GM13976 (cell line): ENCODE results near the gene FNDC11.

Experiments used
- DNase-seq: peaks from one replicate; pipeline ENCODE4 v3.0.0; 2012; ENCODE audit warnings: low spot score
- CTCF ChIP-seq: IDR thresholded peaks from 2 replicates; pipeline ENCODE4 v1.5.1; 2012; ENCODE audit warnings: borderline replicate concordance, mild to moderate bottlenecking; ENCODE audit not compliant: insufficient read depth; ENCODE audit errors: extremely low read depth, missing control alignments, control extremely low read depth
- in situ Hi-C: fragments of 300-500 bp; cut with MboI; formaldehyde crosslinking; loops from one replicate; pipeline ENCODE4 v1.12.0; 2022; ENCODE audit warnings: low sequenced_read_pairs, mixed read lengths, inconsistent platforms; ENCODE audit not compliant: unreplicated experiment

Gene FNDC11

DNA sequence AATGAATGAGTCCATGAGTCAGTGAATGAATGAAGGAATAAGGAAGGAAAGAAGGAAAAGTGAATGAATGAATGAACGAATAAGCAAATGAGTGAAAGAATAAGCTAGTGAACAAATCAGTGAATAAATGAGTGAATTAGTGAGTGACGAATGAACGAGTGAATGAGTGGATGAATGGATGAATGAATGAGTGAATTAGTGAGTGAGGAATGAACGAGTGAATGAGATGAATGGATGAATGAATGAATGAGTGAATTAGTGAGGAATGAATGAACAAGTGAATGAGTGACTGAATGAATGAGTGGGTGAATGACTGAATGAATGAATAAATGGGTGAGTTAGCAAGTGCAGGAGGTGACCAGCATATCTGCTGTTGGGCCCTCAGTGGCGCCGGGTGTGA lies 10.2 kb upstream of the FNDC11 start:
- DNase-seq: no peak
- no peak for TF ChIP-seq CTCF
- in situ Hi-C loops: loop anchor here (25.0 kb wide), 1 partner anchor 319 kb away; the partner anchor contains the start of genes ABHD16B and TPD52L2

DNA sequence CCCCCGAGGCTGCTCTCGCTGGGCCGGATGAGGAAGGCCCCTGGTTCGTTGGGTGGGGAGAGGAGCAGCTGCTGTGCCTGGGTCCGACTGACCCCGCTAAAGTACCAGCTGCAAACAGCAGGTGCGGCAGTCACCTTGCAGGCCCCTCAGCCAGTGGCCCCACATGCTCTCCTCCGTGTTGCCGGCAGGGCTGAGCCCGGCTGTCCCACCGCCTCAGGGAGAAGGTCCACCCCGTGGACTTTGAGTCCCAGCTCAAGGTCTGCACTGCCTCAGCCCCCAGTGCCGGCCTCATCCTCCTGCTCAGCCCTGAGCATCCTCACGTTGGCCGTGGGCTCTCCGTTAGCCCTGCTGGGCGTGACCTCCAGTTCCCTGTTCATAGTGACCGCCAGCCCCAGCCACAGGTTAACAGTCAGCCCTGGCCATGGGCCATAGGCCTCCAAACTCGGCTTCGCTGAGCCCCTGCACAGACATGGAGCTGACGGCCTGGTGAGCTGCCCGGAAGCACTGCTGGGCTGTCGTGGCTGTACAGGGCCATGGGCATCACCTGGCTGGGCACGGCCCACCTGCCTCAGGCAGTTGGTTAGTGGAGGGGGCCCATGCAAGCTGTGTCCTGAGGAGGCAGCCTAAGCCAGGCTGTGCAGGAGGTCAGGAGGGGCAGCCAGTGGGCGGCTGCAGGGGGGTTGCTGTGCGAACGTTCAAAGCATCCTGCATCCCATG lies 9.6 kb upstream of the FNDC11 start:
- no peak for DNase-seq
- TF ChIP-seq CTCF: no peak
- in situ Hi-C loops: loop anchor here (25.0 kb wide), 1 partner anchor 318 kb away; the partner anchor contains the start of genes ABHD16B and TPD52L2

DNA sequence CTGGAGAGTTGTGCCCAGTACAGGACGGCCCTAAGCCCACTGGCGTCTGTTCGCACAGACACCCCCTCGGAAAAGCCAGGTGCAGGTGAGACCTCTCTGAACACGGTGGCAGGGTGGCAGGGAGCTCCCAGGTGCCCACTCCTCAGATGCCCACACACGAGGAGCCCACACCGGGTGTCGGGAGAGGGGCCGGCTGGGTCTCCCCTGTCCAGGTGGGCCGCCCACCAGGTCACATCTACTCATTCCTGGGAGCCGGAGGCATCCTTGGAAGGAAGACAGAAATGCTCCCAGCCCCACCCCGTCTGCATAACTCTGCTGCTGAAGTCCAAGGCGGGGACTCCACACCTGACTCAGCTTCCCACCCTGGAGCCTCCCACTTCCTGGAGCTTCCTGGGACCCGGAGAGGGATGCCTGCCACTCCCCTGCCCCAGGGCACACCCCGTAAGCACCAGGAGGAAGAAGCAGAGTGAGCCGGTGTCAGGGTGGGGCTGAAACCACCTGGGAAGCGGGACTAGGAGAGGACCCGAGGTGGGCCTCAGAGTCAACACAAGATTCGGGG lies 8.9 kb upstream of the FNDC11 start:
- DNase-seq: no peak
- no peak for TF ChIP-seq CTCF
- in situ Hi-C loops: loop anchor here (25.0 kb wide), 1 partner anchor 317 kb away; the partner anchor contains the start of genes ABHD16B and TPD52L2

DNA sequence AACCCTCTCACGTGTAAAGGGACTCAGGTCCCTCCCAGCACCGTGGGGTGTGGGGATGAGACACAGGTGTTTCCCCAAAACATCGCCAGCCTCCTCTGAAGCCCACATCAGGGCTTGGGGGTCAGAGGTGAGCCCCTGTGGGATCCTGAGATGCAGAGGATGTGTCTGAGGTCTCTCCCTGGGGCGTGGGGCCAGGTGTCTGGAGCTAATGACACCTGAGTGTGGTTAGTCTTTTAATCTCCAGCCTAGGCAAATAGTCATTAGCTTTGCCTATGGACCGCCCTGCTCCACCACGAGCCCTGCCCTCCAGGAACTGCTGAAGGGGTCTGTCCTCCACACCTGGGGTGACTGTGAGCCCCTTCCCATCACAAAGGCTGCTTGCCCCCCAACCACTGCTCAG lies 8.1 kb upstream of the FNDC11 start:
- no peak for DNase-seq
- no peak for TF ChIP-seq CTCF
- in situ Hi-C loops: loop anchor here (25.0 kb wide), 1 partner anchor 316 kb away; the partner anchor contains the start of genes ABHD16B and TPD52L2

GRCh38 chr20:63546256-63546955 lies 7.6 kb upstream of the FNDC11 start:
- no peak for DNase-seq
- no peak for TF ChIP-seq CTCF
- in situ Hi-C loops: loop anchor here (25.0 kb wide), 1 partner anchor 316 kb away; the partner anchor contains the start of genes ABHD16B and TPD52L2

DNA sequence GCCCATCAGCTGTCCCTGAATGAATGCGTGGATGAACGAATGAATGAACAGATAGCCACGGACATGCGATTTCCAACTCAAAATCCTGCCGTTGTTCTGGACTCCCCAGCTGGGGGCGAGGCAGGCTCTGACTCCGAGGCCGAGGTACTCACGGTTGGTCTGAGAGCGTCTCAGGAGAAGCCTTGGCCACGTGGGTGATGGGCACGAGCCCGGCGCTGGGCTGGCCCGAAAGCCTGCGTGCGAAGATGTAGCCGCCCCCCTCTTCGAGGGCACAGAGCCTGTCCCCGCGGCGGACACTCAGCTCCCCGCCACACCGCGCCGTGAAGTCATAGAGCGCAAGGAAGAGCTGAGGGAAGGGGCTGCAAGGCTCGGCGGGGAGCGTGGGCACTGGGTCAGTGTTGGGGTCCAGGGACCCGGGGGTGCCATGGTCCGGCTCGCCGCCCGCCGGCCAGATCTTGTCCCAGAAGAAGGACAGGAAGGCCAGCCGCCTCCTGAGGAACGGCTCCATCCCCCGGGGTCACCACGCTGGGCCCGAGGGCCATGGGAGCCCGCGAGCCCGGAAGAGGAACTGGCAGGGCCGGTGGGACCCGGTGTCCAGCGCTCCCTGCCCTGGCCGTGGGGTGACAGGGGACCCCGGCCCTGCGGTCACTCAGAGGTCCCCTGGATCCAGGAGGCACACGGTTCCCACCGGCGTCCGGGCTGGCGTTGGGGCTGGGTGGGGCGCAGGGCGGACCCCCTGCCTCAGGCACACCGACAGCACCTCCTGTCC lies 6.8 kb upstream of the FNDC11 start:
- no peak for TF ChIP-seq CTCF
- in situ Hi-C loops: loop anchor here (25.0 kb wide), 1 partner anchor 315 kb away; the partner anchor contains the start of genes ABHD16B and TPD52L2
- DNase-seq: no peak
